Peyer's patch (tissue), 4 donors: ENCODE data around the gene HTN3. TPM values are rescaled to one million over a fixed set of nuclear protein-coding genes. Genes with fewer than 3 reads are reported as not detected.
"Not testable (repeated sequence)": the region's sequence is repeated elsewhere in the genome, so short reads cannot be mapped to it uniquely, and the experiment has no call there.

Source experiments
- DNase-seq, 3 donors: peaks; one replicate each; pipeline ENCODE4 v3.0.0-alpha.2; 2017 to 2019
- H3K27ac ChIP-seq, 4 donors: fragments of 200-600 bp; sonication (generic); one replicate each; pipeline ENCODE4 v1.5.1; 2016 to 2019
- H3K27me3 ChIP-seq, 2 donors: fragments of 200-600 bp; sonication (generic); one replicate each; pipeline ENCODE4 v1.5.1; 2019
- H3K36me3 ChIP-seq, 3 donors: fragments of 200-600 bp; sonication (generic); one replicate each; pipeline ENCODE4 v1.5.1; 2016 to 2019
- H3K4me1 ChIP-seq, 4 donors: fragments of 200-600 bp; sonication (generic); one replicate each; pipeline ENCODE4 v1.5.1; 2016 to 2019
- H3K4me3 ChIP-seq, 4 donors: fragments of 200-600 bp; sonication (generic); 1 replicate in 3 of 4; 2 replicates in 1 of 4; pipeline ENCODE4 v1.5.1; 2016 to 2019; ENCODE audit warnings: mild to moderate bottlenecking in 1 of 4
- H3K9me3 ChIP-seq, 4 donors: fragments of 200-600 bp; sonication (generic); one replicate each; pipeline ENCODE4 v1.5.1; 2016 to 2019; ENCODE audit warnings: mild to moderate bottlenecking in 1 of 4
- CTCF ChIP-seq, 6 experiments: fragments of 450-650 bp in 4 of 6; fragments of 200-600 bp in 2 of 6; sonication (generic) in 1 of 6; IDR thresholded peaks; one replicate each; pipeline ENCODE4 v1.5.1; 2017 to 2019; ENCODE audit warnings: antibody characterized with exemption in 6 of 6, mild to moderate bottlenecking in 3 of 6, moderate library complexity in 1 of 6
- POLR2A ChIP-seq, 2 donors: fragments of 450-650 bp; IDR thresholded peaks; one replicate each; pipeline ENCODE4 v1.5.1; 2017; ENCODE audit warnings: antibody characterized with exemption in 2 of 2, mild to moderate bottlenecking in 2 of 2, moderate library complexity in 2 of 2
- total RNA-seq, 4 donors: library from RNA; depleted of rRNA; stranded (reverse); fragments of >200 nt; gene quantifications; one replicate each; pipeline ENCODE4 v1.1.0, GENCODE V29; 2016

The HTN3 gene
- total RNA-seq: not detected

DNA sequence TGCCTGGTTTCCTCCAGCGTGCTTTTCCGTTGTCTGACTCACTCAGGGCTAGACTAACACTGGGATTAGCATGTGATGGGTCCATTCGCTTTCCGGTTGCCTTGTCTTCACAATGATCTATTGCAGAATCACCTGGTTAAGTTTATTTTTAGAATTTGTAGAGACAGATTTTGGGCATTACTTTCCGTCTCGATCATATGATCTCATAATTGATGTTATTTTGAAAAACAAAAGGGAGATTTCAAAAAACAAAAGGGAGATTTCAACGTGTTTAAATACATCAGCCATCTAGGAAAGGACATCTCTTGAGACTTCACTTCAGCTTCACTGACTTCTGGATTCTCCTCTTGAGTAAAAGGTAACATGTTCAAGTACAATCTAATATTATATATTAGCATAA, at the start of gene HTN3:
Gene HTN3 (plus strand): TSS at position 301 of the 400 bp plus-strand sequence. CDS start 2,282 bp downstream, outside the sequence.
- not testable (repeated sequence) for DNase-seq, H3K36me3 ChIP-seq, H3K4me1 ChIP-seq

GRCh38 chr4:69984030-69984443, 44.2 kb upstream of the HTN3 start:
- DNase-seq: no peak
- Histone ChIP-seq H3K4me3 (no peak overlapping the region), H3K4me1 (no peaks in the 10 kb centered on the region)

More for the DNA sequence above, at the start of gene HTN3:
- not testable (repeated sequence) for H3K27me3 ChIP-seq, H3K27ac ChIP-seq, H3K9me3 ChIP-seq, H3K4me3 ChIP-seq

DNA sequence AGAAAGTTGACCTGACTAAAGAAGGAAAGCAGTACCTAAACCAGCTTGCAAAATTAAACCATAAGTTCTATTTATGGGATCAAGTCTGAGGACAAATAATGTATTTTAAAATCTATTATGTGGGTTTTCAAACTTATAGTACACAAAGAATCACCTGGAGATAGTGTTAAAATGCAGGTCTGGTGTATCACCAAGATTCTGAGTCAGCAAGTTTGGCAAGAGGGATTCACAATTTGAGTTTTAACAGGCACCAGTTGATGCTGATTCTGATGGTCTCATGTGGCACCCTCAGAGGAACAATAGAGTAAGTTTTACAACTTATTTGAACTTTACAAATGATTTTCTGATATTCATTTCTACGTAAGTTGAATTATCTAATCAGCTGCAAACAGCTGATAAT, 41.6 kb upstream of the HTN3 start:
- H3K36me3 ChIP-seq: no peaks in the 10 kb centered on the region
- no peak overlapping the region for H3K4me3 ChIP-seq
- no peaks in the 10 kb centered on the region for H3K27me3 ChIP-seq
- H3K4me1 ChIP-seq: no peaks in the 10 kb centered on the region
- TF ChIP-seq CTCF (IDR thresholded peaks at IDR 0.05): no peak
- no peak for DNase-seq
- no peak overlapping the region for H3K27ac ChIP-seq
- no peaks in the 10 kb centered on the region for H3K9me3 ChIP-seq

More at GRCh38 chr4:69984030-69984443, 44.2 kb upstream of the HTN3 start:
- Histone ChIP-seq H3K27ac (no peak overlapping the region), H3K27me3 (no peaks in the 10 kb centered on the region), H3K36me3 (no peaks in the 10 kb centered on the region), H3K9me3 (no peaks in the 10 kb centered on the region)
- TF ChIP-seq POLR2A (IDR thresholded peaks at IDR 0.05) (no peak), CTCF (IDR thresholded peaks at IDR 0.05) (no peak)

DNA sequence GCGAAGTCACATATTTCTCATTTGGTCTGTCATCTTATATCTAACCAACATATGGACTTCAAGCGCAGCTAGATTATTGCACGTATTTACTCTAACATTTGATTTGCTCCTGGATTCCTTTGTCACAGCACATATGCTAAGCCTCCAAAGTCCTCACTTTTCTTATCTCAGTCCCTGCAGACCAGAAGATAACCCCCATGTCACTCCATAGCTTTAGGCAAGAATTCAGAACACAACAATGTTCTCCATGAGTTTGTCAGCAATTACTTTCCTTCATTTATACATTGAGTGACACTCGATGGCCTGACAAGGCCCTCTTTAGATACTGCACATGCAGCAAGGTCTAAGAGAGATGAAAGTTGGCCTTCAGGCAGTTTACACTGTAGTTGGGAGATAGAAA, 37.2 kb upstream of the HTN3 start:
- no peak for DNase-seq
- Histone ChIP-seq H3K4me1 (no peaks in the 10 kb centered on the region), H3K9me3 (no peaks in the 10 kb centered on the region), H3K4me3 (no peak overlapping the region), H3K27ac (no peak overlapping the region), H3K36me3 (no peaks in the 10 kb centered on the region), H3K27me3 (no peaks in the 10 kb centered on the region)
- no peak for TF ChIP-seq POLR2A (IDR thresholded peaks at IDR 0.05)
- TF ChIP-seq CTCF (IDR thresholded peaks at IDR 0.05): no peak

DNA sequence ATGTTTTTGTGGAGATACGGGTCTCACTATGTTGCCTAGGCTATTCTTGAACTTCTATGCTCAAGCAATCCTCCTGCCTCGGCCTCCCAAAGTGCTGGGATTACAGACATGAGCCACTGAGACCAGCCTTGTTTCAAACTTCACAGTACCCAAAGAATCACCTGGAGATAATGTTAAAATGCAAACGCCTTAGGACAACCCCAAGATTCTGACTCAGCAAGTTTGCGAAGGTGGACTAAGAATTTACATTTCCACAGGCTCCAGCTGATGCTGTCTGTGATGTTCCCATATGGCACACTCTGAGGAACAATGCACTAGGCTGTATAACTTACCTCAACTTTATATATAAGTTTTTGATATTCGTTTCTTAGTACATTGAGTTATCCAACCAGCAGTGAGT, 33.5 kb upstream of the HTN3 start:
- H3K4me1 ChIP-seq: no peaks in the 10 kb centered on the region
- no peak for TF ChIP-seq CTCF (IDR thresholded peaks at IDR 0.05)
- TF ChIP-seq POLR2A (IDR thresholded peaks at IDR 0.05): no peak
- no peak overlapping the region for H3K27ac ChIP-seq
- DNase-seq: no peak
- no peaks in the 10 kb centered on the region for H3K9me3 ChIP-seq
- no peaks in the 10 kb centered on the region for H3K36me3 ChIP-seq
- H3K27me3 ChIP-seq: no peaks in the 10 kb centered on the region
- no peak overlapping the region for H3K4me3 ChIP-seq

- Histone ChIP-seq H3K27ac (no peak within 1 kb of the TSS), H3K27me3 (no peaks in the 10 kb centered on the region), H3K4me3 (no peak within 1 kb of the TSS), H3K36me3 (no peaks in the 10 kb centered on the region), H3K9me3 (no peaks in the 10 kb centered on the region), H3K4me1 (no peaks in the 10 kb centered on the region)
- DNase-seq: no peak
- TF ChIP-seq CTCF (IDR thresholded peaks at IDR 0.05): no peak
- TF ChIP-seq POLR2A (IDR thresholded peaks at IDR 0.05): no peak
Observed at GRCh38 chr4:69995526-69996016, 32.7 kb upstream of the HTN3 start, which contains the start of gene STATH. TSS of gene STATH (plus strand) at chr4:69995966. CDS start at chr4:69998438, 2,472 bp downstream.
